NCI-H187 treated with DMSO at 0.1 percent for 48 hours (cell line): ENCODE data around the gene COA5.

Experiments
- DNase-seq: peaks from one replicate; lab custom pipeline; 2025; lab: John Stamatoyannopoulos, UW

COA5 gene

GRCh38 chr2:98551316-98551715, 57.0 kb downstream of the COA5 start:
- DNase-seq: no peak

- no peak for DNase-seq
Observed at GRCh38 chr2:98550165-98550564, 58.1 kb downstream of the COA5 start.
